ENCODE measurements around the gene WDFY1.
"Not testable (repeated sequence)": the region's sequence is repeated elsewhere in the genome, so short reads cannot be mapped to it uniquely, and the experiment has no call there.

The WDFY1 gene

DNA sequence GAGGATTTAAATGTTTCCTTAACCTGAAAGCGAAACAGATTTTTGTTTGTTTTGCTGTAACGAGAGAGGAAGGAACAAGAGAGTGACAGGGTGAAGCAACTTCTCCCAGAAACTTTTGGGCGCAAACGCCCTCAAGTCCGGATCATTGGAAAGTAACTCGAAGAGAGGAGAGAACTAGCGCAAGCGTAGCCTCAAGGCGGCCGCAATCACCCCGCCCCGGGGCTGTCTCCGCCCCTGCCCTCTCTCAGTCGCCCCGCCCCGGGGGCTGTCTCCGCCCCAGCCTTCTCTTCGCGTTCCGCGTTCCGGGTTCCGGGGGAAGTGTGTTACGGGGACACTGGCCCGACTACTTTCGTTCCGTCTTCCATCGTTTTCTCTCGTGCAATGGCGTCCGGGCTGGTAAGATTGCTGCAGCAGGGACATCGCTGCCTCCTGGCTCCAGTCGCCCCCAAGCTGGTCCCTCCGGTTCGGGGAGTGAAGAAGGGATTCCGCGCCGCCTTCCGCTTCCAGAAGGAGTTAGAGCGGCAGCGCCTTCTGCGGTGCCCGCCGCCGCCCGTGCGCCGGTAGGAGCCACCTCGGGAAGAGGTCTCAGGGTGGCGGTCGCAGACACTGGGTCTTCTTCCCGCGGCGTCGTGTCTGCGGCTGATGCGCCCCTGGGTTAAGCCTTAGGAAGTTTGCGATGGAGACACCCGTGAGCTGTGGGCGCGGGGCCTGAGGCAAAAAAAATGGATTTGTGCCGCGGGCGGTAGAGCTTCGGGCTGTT is 12.1 kb upstream of the WDFY1 start, which contains the start of gene MRPL44:
TSS of gene MRPL44 (plus strand) at position 372 of the 760 bp plus-strand sequence. CDS start at position 382, 10 bp downstream.
- DNase-seq (ENCODE audit: low spot score) = peak; percentile 98

DNA sequence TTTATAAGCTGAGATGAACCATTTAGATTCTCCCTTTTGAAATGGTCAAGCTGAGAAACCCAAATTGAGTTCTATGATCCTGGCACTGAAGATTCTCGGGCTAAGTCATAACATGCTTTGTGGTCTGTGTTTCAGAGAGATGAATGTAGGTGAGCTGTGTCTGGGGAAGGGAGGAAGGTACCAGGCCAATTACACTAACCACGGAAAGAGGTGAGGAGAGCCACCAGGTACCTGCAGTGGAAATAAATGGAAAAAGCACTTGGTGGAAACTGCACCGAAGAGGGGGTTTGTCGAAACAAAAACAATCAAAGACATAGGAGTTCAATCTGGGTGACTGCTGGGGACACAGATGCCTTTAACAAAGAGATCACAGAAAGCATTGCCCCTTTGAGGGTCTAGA is 11.2 kb upstream of the WDFY1 start:
- no peak for DNase-seq (ENCODE audit: low spot score)

DNA sequence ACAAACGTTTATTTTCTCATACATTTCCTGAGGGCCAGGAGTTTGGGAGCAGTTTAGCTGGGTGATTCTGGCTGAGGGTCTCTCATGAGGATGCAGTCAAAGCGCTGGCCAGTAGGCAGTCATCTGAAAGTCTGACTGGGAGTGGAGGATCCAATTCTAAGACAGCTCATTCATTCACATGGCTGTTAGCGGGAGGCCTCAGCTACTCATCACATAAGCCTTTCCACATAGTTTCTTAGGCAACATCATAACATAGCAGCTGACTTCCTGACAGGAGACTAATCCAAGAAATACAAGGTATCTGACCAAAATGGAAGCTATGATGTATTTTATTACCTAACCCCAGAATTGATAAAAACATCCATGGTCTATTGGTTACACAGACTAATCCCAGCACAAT is 9.3 kb upstream of the WDFY1 start:
- DNase-seq (ENCODE audit: low spot score) = no peak

DNA sequence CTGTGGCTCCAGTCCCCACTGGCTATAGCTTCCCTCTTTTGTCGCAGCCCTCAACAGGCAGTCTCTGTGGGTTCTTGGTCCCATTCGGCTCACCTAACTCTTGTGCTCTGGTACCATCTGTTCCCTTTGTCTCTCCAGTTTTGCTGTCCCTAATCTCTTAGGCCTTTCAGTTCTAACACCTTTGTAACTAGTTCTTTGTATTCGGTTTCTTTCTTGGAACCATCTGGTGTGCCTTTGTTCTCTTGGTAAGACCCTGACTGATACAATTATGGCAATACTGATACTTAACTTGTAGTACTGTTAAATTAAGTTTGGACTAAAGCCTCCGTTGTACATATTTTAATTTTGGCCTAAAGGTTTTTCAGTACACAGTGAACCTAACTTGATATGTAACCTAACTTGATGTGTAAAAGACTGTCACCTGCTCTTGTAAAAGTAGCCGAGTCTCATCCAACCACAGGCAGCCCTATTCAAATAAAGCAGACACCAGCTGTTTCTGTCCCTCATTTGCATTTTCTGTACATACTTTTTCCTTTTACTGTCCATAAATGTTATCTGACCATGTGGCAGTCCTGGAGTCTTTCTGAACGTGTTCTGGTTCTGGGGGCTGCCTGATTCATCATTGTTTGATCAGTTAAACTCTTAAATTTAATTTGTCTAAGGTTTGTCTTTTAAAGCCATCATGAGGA is 7.3 kb upstream of the WDFY1 start:
- DNase-seq (ENCODE audit: low spot score) = no peak

DNA sequence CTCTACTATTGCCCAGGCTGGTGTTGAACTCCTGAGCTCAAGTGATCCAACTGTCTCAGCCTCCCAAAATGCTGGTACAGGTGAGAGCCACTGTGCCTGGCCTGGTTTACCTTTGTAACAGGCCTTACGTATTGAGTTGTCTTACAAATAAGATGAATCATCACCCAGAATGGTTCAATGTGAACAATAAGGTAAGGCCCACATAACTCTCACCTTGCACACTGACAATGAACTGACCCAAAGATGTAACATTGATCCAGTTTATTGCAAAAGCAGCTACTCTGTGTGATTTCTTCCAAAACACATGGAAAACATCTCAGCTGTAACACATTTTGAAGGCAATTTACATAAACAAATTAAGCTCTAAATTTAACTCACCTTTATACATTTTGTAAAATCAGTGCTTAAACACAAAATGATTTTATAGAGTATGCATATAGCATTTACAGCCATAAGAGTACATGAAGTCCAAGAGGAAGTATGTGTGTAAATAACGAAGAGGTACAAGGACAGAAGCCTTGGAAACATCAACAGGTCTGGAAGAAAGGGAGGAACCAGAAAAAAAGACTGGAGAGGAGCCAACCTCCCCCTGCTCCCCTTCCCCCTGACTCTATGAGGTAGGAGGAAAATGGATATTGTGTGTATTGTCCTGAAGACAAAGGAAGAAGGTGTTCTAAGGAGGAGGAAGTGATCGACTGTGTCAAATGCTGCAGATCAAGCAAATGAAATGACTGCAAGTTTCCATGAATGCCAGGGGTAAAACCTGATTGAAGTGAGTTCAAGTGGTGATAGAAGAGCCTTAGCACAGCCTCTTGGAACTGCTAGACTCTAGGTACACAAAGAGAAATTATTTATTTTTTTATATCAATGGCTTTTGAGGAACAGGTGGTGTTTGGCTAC is 5.6 kb upstream of the WDFY1 start:
- DNase-seq (ENCODE audit: low spot score) = no peak

DNA sequence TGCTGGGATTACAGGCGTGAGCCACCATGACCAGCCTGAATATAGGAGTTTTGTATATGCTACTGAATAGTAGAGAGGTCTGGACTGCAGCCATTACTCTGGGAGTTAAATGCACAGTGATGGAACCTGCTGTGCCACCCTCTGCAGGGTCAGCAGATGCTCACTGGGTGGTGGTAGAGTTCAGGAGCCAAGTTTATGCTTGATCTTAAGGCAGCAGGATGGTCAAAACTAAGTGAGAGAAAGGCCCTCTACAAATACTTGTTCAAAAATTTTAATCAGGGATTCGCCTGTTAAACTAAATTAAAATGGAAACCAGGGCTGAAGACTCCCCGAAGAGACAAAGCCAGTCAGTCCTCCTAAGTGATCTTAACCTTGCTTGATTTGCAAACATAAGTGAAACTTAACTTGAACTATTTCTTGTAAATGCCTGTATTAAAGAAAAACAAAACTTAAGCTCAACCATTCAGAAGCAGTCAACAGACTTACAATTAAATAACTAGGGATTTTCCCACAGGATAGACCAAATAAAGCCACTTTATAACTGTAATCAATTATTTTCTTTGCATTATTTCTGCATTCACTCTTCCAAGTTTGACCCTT is 4.2 kb upstream of the WDFY1 start:
- no peak for DNase-seq (ENCODE audit: low spot score)

DNA sequence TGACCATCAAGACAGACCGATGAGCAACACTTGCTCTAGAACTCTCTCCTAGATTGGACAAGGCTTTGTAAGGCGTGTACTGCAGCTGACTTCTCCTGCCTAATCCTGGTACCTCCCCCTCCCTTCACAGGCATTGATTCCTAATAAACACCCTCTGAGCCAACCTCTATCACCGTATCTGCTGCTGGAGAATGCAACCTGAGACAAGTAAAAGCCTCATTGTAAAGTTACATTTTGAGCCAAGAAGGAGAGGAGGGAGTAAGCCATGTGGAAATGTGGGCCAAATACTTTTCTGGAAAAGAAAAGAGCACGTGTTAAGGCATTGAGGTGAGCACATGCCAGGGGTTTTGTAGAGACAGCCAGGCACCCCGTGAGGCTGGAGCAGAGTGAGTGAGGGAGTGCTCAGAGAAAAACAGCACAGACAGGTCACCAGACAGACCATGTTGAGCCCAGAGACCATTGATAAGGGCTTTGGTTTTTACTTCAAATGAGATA is 2.6 kb upstream of the WDFY1 start:
- DNase-seq (ENCODE audit: low spot score) = no peak

DNA sequence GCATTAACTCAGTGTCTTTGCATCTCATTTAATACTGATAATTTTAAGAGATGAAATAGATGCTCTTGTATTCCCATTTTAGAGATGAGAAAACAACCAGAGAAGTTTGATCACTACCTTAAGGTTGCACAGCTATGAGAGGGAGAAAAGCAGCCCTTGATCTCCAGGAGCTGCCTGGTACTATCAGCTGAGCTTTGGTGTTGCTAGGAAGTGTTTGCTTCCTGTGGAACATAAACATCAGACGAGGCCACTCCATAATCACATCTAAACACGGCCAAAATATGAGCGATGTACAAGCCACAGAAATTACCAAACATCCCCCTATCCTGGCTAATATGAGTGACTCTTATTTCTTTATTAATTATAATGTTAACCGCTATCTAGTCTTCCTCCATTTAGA is 620 bp upstream of the WDFY1 start:
- no peak for DNase-seq (ENCODE audit: low spot score)

DNA sequence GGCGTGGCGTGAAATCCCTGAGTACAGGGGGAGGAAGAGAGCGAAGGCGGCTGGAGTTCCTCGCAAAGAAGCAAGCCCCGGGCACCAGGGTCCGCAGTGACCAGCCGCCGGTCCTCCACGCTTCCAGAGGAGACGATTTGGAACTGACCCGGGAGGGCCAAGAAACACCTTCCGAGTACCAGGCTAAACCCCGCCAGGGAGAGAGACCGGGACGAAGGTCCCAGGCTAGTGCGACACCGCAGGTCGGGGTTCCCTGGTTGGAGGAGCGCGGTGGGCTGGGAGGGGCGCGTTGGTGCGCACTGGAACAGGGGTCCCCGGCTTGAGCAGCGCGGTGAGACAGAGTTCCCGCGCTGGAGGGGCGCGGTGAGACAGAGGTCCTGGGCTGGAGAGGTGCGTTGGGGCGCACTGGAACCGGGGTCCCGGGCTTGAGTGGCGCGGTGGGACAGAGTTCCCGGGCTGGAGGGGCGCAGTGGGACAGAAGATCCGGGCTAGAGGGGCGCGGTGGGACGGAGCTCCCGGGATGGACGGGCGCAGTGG is 901 bp downstream of the WDFY1 start:
- DNase-seq (ENCODE audit: low spot score) = no peak

DNA sequence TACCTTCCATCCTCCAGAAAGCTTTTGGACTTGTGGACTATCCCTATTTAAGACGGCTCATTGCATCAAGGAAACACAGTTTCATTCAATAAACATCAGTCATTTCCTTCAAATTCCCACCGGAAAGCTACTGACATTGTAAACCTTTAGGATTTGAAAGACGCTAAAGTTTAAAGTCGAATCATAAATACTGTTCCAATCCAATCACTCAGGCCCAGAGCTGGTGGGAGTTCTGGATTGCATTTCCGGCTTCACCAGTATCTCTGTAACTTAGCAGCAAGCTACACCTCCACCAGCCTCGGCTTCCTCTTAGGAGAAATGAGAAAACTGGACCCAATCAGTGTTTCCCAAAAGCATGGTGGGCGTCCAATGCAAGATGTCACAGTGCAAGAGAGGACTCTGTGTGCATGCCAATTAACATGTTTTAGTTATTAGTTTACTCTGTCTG is 1.6 kb downstream of the WDFY1 start:
- DNase-seq (ENCODE audit: low spot score) = no peak

DNA sequence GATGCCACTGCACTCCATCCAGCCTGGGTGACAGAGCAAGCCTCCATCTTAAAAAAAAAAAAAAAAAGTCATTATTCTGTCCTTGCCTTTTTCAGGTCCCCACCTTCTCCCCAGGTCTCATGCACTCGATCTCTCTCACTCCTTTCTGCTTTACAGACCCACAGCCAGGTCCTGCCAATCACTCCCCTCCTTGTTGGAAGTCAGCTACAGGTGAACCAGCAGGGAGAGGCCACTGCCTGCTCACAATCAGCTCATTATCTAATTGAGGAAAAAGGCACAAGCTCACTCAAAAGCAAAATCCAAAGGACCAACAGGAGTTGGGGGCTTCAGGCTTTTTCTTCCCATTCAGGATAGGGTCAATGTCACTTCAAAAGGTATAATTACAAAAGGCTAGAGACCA is 2.0 kb downstream of the WDFY1 start:
- no peak for DNase-seq (ENCODE audit: low spot score)

DNA sequence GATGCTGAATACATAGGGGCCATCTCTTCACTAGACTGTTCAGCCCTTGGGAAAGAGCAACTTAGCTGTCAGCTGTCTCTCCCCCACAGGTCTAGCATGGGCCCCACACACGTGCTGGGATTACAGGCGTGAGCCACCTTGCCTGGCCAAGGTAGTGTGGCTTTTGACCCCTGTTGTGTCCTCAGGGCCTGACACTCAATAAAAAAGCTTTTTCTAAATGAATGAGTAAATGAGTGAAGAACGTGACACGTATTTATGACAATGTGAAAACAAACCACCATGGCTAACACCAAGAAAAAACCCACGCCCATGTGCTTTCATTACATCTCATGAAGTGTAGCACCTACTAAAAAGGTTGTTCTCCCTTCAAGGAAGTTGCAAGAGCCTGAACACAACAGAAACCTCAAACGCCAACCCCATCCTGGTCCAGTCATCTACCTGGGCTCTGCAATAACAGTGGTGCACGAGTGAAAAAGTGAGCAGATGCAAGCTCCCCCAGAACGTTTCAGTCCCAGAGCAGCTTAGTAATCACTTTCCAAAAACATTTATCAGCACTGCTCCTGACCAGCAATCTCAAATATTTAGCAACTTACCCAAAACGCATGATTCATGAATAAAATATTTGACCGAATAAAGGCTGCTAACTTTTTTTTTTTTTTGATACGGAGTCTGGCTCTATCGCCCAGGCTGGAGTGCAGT is 3.4 kb downstream of the WDFY1 start:
- DNase-seq (ENCODE audit: low spot score) = no peak

DNA sequence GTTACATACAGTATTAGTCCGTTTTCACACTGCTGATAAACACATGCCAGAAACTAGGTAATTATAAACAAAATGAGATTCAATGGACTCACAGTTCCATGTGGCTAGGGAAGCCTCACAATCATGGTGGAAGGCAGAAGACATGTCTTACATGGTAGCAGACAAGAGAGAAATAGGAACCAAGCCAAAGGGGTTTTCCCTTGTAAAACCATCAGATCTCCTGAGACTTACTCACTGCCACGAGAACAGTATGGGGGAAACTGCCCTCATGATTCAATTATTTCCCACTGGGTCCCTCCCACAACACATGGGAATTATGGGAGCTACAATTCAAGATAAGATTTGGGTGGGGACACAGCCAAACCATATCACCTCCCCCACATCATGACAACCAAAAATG is 5.7 kb downstream of the WDFY1 start:
- DNase-seq (ENCODE audit: low spot score) = not testable (repeated sequence)

DNA sequence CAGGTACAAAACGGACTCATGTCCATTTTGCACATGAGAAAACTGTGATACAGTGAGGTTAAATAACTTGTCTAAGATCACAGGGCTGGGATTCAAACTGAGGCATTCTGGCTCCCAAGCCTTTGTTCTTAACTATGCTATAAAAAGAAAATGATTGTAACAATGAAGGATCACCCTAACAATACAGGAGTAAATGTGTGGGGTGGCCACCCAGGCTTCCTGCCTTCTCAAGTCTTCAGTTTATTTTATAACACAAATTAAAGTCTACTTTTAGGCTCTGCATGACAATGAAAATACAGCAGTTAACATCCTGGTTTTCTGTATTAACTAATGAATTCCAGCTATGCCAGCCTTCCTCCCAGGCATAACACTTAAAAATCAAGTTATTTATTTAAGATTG is 7.6 kb downstream of the WDFY1 start:
- no peak for DNase-seq (ENCODE audit: low spot score)

DNA sequence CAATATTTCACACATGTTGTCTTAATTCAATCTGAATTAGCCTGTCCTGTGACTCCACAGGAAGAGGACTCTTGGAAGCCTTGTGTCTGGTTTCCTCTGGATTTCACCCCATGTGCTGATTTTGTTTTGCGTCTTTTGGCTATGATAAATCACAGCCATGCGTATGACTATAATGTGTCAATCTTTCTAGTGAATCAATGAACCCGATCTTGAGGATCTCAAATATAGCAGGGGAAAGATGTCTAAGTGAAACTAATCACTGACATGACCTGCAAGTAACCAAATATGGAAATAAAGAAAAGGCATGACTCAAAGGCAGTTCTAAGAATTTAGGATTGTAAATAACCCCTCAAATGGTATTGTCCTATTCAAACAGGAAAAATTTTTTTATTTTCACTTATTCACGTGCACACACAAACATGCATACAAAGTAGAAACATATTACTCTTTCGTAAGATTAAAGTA is 8.2 kb downstream of the WDFY1 start:
- DNase-seq (ENCODE audit: low spot score) = no peak

DNA sequence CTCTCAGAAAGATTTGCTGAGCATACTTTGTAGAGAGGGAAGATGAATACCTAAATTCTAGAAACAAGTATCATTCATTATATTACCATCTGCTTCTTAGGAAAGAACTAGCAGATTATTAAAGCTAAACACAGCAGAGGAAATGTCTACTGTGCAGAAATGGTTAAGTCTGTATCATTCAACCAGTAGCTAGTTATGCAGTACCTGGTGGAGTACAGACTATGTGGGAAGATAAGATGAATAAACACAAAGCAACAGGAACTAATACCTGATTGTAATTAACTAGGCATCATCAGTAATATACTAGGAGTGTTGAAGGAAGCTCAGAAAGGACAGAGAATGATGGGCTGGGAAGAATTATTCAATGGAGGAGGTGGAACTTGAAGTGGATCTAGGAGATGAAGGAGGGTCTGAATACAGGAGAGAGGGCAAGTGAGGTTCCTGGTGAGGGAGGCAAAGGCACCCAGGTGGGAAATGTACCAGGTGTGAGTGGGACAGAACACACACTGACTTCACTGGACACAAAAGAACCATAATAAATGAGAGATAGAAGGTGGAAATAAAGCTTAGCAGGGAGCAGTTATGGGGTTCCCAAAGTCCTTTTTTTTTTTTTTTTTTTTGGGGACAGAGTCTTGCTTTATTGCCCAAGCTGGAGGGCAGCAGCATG is 9.5 kb downstream of the WDFY1 start:
- DNase-seq (ENCODE audit: low spot score) = no peak

DNA sequence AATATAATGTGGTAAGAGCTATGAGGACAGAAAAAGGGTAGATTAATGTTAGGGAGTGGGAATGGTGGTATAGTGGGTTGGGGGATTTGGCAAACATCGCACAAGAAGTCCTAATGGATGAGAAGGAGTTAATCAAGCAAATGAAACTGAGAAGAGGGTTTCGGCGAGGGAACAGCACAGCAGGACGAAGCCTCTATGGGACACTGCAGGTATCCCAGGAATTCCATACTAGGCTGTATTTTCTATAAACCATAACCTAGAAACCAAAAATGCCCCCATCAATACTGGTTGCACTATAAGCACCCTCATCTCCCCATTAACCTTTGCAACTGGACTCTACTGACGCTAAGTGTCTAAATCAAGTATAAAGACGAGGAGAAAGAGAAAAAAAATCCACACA is 10.3 kb downstream of the WDFY1 start:
- no peak for DNase-seq (ENCODE audit: low spot score)

DNA sequence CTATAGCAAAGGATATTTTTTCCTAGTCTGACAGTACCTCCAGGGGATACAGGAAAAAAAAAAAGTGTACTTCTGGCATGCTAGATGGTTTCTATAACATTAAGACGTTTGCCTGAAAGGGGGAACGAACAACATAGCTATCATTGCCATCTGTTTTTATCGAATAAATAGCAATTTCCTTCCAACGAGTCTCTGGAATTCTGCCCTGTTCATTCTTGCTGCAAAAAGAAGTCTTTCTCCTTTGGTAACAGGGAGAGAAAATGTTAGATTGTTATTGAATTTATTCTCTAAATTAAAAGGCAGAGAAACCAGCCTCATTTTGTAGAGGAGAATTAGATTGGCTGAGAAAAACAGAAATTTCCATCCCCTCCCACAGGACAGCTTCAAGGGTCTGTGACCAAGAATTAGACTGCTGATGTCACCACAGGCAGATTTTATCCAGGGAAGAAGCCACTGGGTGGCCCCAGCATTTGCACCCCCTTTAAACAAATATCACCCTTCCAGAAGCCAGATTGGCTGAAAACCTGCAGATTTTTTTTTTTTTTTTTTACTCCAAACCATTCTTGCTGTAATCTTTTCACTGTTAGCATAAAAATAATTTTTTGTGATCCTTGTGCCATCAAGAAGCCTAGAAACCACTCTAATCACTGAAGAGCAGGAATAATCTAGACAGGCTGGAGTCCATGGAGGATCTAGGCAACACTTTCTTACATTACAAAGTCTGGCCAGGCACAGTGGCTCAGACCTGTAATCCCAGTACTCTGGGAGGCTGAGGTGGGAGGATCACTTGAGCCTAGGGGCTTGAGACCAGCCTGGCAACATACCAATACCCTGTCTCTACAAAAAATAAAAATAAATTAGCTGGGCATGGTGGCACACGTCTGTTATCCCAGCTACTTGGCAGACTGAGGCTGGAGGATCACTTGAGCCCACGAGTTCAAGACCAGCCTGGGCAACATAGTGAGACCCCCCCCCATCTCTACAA is 12.0 kb downstream of the WDFY1 start:
- no peak for DNase-seq (ENCODE audit: low spot score)

All from left forelimb (tissue), 1 donor.